Endodermal cell (in vitro differentiated cells): Measurements from ENCODE around the gene IL18RAP. TPM values are rescaled to one million over a fixed set of nuclear protein-coding genes. Genes with fewer than 3 reads are reported as not detected.

ENCODE experiments used
- DNase-seq: peaks from one replicate; pipeline ENCODE4 v3.0.0-alpha.2; 2017
- H3K27ac ChIP-seq: 2 replicates; pipeline ENCODE4 v1.5.1; 2013; ENCODE audit warnings: mild to moderate bottlenecking, low read depth, low read length, moderate library complexity
- H3K27me3 ChIP-seq: 2 replicates; pipeline ENCODE4 v1.6.1; 2013; ENCODE audit warnings: mild to moderate bottlenecking, low read length, moderate library complexity; ENCODE audit not compliant: insufficient read depth, control insufficient read depth, poor library complexity, severe bottlenecking
- H3K36me3 ChIP-seq: 2 replicates; pipeline ENCODE4 v1.7.0; 2013; ENCODE audit warnings: mild to moderate bottlenecking, low read length, moderate library complexity; ENCODE audit not compliant: control insufficient read depth, insufficient read depth
- H3K4me1 ChIP-seq: one replicate; pipeline ENCODE4 v1.7.0; 2013; ENCODE audit warnings: low read length; ENCODE audit not compliant: control insufficient read depth, insufficient read depth
- H3K4me3 ChIP-seq: 2 replicates; pipeline ENCODE4 v1.5.1; 2013; ENCODE audit warnings: mild to moderate bottlenecking, low read length, moderate library complexity
- H3K9ac ChIP-seq: 2 replicates; pipeline ENCODE4 v1.6.1; 2013; ENCODE audit warnings: mild to moderate bottlenecking, low read length, moderate library complexity; ENCODE audit not compliant: poor library complexity, severe bottlenecking; ENCODE audit errors: extremely low read depth
- H3K9me3 ChIP-seq: 2 replicates; pipeline ENCODE4 v1.6.1; 2013; ENCODE audit warnings: mild to moderate bottlenecking, low read length, moderate library complexity; ENCODE audit not compliant: control insufficient read depth
- H3K27ac Mint-ChIP-seq: 2 replicates; pipeline ENCODE4 v1.8.0; 2020; ENCODE audit warnings: mixed read lengths
- H3K27me3 Mint-ChIP-seq: 2 replicates; pipeline ENCODE4 v1.8.0; 2021; ENCODE audit warnings: mild to moderate bottlenecking, mixed read lengths; ENCODE audit not compliant: insufficient read depth
- H3K36me3 Mint-ChIP-seq: 2 replicates; pipeline ENCODE4 v1.8.0; 2020; ENCODE audit warnings: low read depth, mixed read lengths
- H3K4me1 Mint-ChIP-seq: 2 replicates; pipeline ENCODE4 v1.8.0; 2020; ENCODE audit warnings: mixed read lengths
- H3K4me3 Mint-ChIP-seq: 2 replicates; pipeline ENCODE4 v1.8.0; 2020; ENCODE audit warnings: mild to moderate bottlenecking, moderate library complexity, mixed read lengths
- H3K9me3 Mint-ChIP-seq: 2 replicates; pipeline ENCODE4 v1.8.0; 2020; ENCODE audit warnings: mild to moderate bottlenecking, mixed read lengths
- WGBS, 2 experiments: methylation state at CpG; one replicate each; pipeline versions ENCODE4 v1.1.5 to v1.1.7; 2013; ENCODE audit warnings: missing lambda C conversion rate in 2 of 2, mixed read lengths in 1 of 2; ENCODE audit not compliant: insufficient coverage in 1 of 2, insufficient read length in 1 of 2; 5-methylcytosine and 5-hydroxymethylcytosine counted together
- total RNA-seq, 2 donors: library from RNA; stranded (reverse); fragmentation: NEBNext Ultra II Directional in 1 of 2; extraction: Animal tissue kit (Norgen Biotek cat#: 25700) in 1 of 2; gene quantifications; 2 replicates in 1 of 2; 3 replicates in 1 of 2; pipeline ENCODE4 v1.2.1, GENCODE V29; 2021
- TF ChIP-seq, protein P1 (sequence below): fragments of 200-600 bp; sonication (generic); conservative IDR thresholded peaks from 2 replicates; pipeline ENCODE4 v1.5.0; 2021; ENCODE audit warnings: antibody characterized with exemption, mild to moderate bottlenecking

The IL18RAP gene
- total RNA-seq, 2 donors from 2014 or later: 0.11 TPM; not detected in 1

DNA sequence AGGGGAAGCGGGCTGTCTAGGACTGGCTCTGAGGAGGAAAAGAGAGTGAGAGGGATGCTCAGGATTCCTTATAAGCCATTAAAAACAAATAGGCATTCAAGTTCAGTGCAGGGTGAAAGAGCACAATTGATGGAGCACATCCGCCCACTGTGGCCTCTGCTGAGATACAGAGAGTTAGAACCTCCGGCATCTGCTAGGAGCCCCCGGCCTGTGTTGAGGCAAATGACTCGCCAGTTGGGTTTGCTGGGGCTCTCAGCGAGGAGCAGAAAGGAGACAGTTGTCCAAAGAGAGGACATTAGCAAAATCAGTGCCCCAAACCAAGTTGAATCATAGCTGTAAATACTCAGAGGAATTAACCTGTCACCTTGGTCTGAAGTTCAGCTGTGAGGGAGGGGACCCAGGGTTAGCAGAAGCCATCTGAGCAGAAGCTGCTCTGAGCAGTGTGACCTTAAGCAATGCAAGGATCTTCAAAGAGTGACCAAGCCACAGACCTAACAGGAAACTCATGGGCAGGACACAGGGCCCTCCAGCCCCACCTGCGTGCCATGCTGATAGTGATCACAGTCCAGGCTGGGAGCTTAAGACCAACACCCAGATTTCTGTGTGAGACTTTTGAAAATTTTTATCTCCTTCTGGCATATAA is 23.3 kb upstream of the IL18RAP start:
- no peaks in the 10 kb centered on the region for H3K36me3 ChIP-seq
- H3K4me3 ChIP-seq: no peak overlapping the region
- WGBS, 2 experiments: 88 to 93% methylated on average over 7 of the region's 7 CpGs
- H3K27ac Mint-ChIP-seq: no peak overlapping the region
- H3K4me1 ChIP-seq: no peaks in the 10 kb centered on the region
- H3K9me3 Mint-ChIP-seq: no peaks in the 10 kb centered on the region
- H3K36me3 Mint-ChIP-seq: no peaks in the 10 kb centered on the region
- H3K27ac ChIP-seq: no peak overlapping the region
- no peaks in the 10 kb centered on the region for H3K27me3 ChIP-seq
- TF ChIP-seq, protein P1, sequence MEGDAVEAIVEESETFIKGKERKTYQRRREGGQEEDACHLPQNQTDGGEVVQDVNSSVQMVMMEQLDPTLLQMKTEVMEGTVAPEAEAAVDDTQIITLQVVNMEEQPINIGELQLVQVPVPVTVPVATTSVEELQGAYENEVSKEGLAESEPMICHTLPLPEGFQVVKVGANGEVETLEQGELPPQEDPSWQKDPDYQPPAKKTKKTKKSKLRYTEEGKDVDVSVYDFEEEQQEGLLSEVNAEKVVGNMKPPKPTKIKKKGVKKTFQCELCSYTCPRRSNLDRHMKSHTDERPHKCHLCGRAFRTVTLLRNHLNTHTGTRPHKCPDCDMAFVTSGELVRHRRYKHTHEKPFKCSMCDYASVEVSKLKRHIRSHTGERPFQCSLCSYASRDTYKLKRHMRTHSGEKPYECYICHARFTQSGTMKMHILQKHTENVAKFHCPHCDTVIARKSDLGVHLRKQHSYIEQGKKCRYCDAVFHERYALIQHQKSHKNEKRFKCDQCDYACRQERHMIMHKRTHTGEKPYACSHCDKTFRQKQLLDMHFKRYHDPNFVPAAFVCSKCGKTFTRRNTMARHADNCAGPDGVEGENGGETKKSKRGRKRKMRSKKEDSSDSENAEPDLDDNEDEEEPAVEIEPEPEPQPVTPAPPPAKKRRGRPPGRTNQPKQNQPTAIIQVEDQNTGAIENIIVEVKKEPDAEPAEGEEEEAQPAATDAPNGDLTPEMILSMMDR: no peak
- no peak for DNase-seq
- no peaks in the 10 kb centered on the region for H3K9me3 ChIP-seq
- H3K9ac ChIP-seq: no peak overlapping the region
- H3K4me1 Mint-ChIP-seq: no peaks in the 10 kb centered on the region
- no peak overlapping the region for H3K4me3 Mint-ChIP-seq
- H3K27me3 Mint-ChIP-seq: no peaks in the 10 kb centered on the region

DNA sequence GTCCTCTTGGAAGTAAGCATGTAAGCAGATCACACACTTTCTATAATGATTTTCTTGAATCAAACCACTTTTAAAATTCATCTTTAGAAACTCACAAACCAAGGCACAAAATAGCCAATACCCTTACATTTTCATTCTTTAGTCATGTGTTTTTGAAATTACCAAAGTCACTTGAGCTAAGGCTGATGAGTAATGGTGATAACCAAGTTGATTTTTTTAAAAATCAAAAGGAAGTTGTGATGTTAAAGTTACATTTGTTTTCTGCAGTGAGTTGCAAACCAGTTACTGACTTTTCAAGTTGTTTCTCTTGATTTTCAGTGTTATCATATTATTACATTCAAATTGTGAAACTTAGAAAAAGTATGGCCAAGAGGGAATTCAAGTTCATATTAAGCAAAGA is 21.5 kb upstream of the IL18RAP start:
- H3K4me3 ChIP-seq: no peak overlapping the region
- no peak overlapping the region for H3K27ac ChIP-seq
- H3K27me3 ChIP-seq: no peaks in the 10 kb centered on the region
- no peaks in the 10 kb centered on the region for H3K4me1 ChIP-seq
- no peak overlapping the region for H3K4me3 Mint-ChIP-seq
- H3K36me3 ChIP-seq: no peaks in the 10 kb centered on the region
- DNase-seq: no peak
- H3K9me3 ChIP-seq: no peaks in the 10 kb centered on the region
- TF ChIP-seq, protein P1: no peak
- no peak overlapping the region for H3K27ac Mint-ChIP-seq
- H3K4me1 Mint-ChIP-seq: no peaks in the 10 kb centered on the region
- no peaks in the 10 kb centered on the region for H3K27me3 Mint-ChIP-seq
- no peaks in the 10 kb centered on the region for H3K36me3 Mint-ChIP-seq
- no peak overlapping the region for H3K9ac ChIP-seq
- no peaks in the 10 kb centered on the region for H3K9me3 Mint-ChIP-seq

DNA sequence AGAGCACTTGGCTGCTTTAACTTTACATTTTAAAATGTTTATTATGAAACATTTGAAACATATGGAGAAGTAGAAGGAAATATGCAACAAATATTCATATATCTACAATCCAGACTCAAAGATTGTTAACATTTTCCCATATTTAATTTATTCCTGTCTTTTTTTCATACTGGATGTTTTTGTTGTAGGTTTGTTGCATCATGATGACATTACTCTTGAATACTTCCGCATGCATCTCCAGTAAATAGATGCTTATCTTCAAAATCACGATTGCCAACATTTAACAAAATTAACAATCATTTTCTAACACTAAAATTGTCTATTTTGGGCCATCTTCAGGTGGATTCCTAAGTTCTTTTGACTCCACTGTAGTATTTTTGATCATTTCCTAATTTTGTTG is 21.1 kb upstream of the IL18RAP start:
- Mint-ChIP-seq H3K36me3 (no peaks in the 10 kb centered on the region), H3K9me3 (no peaks in the 10 kb centered on the region), H3K27me3 (no peaks in the 10 kb centered on the region), H3K4me3 (no peak overlapping the region), H3K4me1 (no peaks in the 10 kb centered on the region), H3K27ac (no peak overlapping the region)
- H3K9me3 ChIP-seq: no peaks in the 10 kb centered on the region
- no peaks in the 10 kb centered on the region for H3K4me1 ChIP-seq
- no peaks in the 10 kb centered on the region for H3K27me3 ChIP-seq
- no peaks in the 10 kb centered on the region for H3K36me3 ChIP-seq
- H3K4me3 ChIP-seq: no peak overlapping the region
- 93% methylated on average over 2 of the region's 2 CpGs; no CpG with 5 or more reads in 1 of the 2 experiments for WGBS, 2 experiments
- TF ChIP-seq, protein P1: no peak
- no peak overlapping the region for H3K27ac ChIP-seq
- DNase-seq: no peak
- H3K9ac ChIP-seq: no peak overlapping the region
